ENCODE results near the gene PREX1. TPM values are rescaled to one million over a fixed set of nuclear protein-coding genes. Genes with fewer than 3 reads are reported as not detected.

PREX1 gene
- total and polyA plus RNA-seq, 2 donors from 2014 or later, result 8.5 to 38.2 TPM

DNA sequence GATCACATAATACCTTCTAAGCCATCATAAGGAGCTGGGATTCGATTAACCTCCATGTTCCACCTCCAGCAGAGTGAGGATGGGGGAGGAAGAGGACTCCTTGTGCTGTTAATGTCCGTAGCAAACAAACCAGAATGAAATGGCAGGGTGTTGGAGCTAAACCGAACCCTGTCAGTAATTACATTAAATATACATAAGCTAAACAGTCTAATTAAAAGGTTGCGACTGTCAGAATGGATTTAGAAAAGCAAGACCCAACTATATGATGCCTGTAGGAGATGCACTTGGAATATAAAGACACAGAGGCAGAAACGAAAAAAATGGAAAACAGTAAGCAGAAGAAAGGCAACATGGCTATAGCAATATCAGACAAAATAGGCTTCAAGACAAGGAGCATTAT, 13.2 kb downstream of the PREX1 start:
- no peak overlapping the region for H3K27ac ChIP-seq (ENCODE audit: low read depth in 2 of 2, low read length in 2 of 2)
- H3K9me3 ChIP-seq (ENCODE audit: control insufficient read depth in 2 of 3, insufficient read depth in 1 of 3, low read length in 3 of 3), result no peaks in the 10 kb centered on the region
- intact Hi-C loops (cut with DNase I), result no loop called here
- no peaks in the 10 kb centered on the region for H3K27me3 ChIP-seq (ENCODE audit: control insufficient read depth, insufficient read depth, low read length)
- no peak for DNase-seq
- TF ChIP-seq, protein P1, sequence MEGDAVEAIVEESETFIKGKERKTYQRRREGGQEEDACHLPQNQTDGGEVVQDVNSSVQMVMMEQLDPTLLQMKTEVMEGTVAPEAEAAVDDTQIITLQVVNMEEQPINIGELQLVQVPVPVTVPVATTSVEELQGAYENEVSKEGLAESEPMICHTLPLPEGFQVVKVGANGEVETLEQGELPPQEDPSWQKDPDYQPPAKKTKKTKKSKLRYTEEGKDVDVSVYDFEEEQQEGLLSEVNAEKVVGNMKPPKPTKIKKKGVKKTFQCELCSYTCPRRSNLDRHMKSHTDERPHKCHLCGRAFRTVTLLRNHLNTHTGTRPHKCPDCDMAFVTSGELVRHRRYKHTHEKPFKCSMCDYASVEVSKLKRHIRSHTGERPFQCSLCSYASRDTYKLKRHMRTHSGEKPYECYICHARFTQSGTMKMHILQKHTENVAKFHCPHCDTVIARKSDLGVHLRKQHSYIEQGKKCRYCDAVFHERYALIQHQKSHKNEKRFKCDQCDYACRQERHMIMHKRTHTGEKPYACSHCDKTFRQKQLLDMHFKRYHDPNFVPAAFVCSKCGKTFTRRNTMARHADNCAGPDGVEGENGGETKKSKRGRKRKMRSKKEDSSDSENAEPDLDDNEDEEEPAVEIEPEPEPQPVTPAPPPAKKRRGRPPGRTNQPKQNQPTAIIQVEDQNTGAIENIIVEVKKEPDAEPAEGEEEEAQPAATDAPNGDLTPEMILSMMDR (IDR thresholded peaks at IDR 0.05; ENCODE audit: borderline replicate concordance, extremely low read depth, insufficient read depth), result no peak
- H3K4me3 ChIP-seq (ENCODE audit: low read length in 3 of 3), result no peak overlapping the region
- H3K36me3 ChIP-seq (ENCODE audit: control insufficient read depth in 2 of 3, insufficient read depth in 3 of 3, low read length in 3 of 3), result no peaks in the 10 kb centered on the region
- no peak overlapping the region for H3K9ac ChIP-seq (ENCODE audit: low read length in 3 of 3)
- H3K4me1 ChIP-seq (ENCODE audit: control insufficient read depth in 2 of 3, insufficient read depth in 2 of 3, low read depth in 1 of 3, low read length in 3 of 3), result peaks cover 0 to 8% (median 0%) of the 10 kb centered on the region in 3 donors
- no peak for FAIRE-seq

DNA sequence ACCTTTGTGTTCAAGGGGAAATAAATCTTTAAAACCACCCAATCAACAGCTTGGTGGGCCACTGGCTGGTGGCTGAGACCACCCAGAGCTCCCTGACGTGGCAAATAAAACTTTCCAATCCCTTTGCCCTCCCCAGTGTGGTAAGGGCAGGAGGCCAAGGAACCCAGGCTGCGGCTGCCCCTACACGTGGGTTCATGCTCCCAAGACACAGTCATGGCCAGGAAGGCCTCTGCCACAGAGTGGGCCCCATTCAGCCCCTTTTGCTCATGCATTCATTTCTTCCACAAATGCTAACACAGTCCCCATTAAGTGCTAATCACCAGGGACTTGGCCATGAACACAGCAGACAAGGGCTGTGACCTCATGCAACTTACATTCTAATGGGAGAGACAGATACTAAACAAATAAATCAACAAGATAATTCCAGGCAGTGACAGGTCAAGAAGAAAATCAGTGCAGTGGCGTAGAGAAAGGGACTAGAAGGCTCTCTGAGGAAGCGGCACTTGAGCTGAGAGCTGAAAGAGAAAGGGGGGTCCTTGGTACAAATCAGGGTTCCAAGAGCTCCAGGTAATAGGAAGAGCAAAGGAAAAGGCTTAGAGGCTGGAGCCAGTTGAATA, 13.8 kb downstream of the PREX1 start:
- H3K27ac ChIP-seq (ENCODE audit: low read depth in 2 of 2, low read length in 2 of 2), result no peak overlapping the region
- TF ChIP-seq, protein P1 (IDR thresholded peaks at IDR 0.05; ENCODE audit: borderline replicate concordance, extremely low read depth, insufficient read depth), result no peak
- H3K9ac ChIP-seq (ENCODE audit: low read length in 3 of 3), result no peak overlapping the region
- H3K4me3 ChIP-seq (ENCODE audit: low read length in 3 of 3), result no peak overlapping the region
- no peak for DNase-seq
- FAIRE-seq, result no peak
- H3K4me1 ChIP-seq (ENCODE audit: control insufficient read depth in 2 of 3, insufficient read depth in 2 of 3, low read depth in 1 of 3, low read length in 3 of 3), result peaks cover 0 to 5% (median 0%) of the 10 kb centered on the region in 3 donors
- intact Hi-C loops (cut with DNase I), result no loop called here
- no peaks in the 10 kb centered on the region for H3K36me3 ChIP-seq (ENCODE audit: control insufficient read depth in 2 of 3, insufficient read depth in 3 of 3, low read length in 3 of 3)
- no peaks in the 10 kb centered on the region for H3K9me3 ChIP-seq (ENCODE audit: control insufficient read depth in 2 of 3, insufficient read depth in 1 of 3, low read length in 3 of 3)
- H3K27me3 ChIP-seq (ENCODE audit: control insufficient read depth, insufficient read depth, low read length), result no peaks in the 10 kb centered on the region

- DNase-seq (no peak), FAIRE-seq (no peak)
- peaks cover 0 to 4% (median 0%) of the 10 kb centered on the region in 3 donors for H3K4me1 ChIP-seq (ENCODE audit: control insufficient read depth in 2 of 3, insufficient read depth in 2 of 3, low read depth in 1 of 3, low read length in 3 of 3)
- H3K4me3 ChIP-seq (ENCODE audit: low read length in 3 of 3), result no peak overlapping the region
- H3K9ac ChIP-seq (ENCODE audit: low read length in 3 of 3), result no peak overlapping the region
- no peaks in the 10 kb centered on the region for H3K9me3 ChIP-seq (ENCODE audit: control insufficient read depth in 2 of 3, insufficient read depth in 1 of 3, low read length in 3 of 3)
- no peak overlapping the region for H3K27ac ChIP-seq (ENCODE audit: low read depth in 2 of 2, low read length in 2 of 2)
- intact Hi-C loops (cut with DNase I), result no loop called here
- TF ChIP-seq, protein P1 (IDR thresholded peaks at IDR 0.05; ENCODE audit: borderline replicate concordance, extremely low read depth, insufficient read depth), result no peak
- H3K36me3 ChIP-seq (ENCODE audit: control insufficient read depth in 2 of 3, insufficient read depth in 3 of 3, low read length in 3 of 3), result no peaks in the 10 kb centered on the region
- H3K27me3 ChIP-seq (ENCODE audit: control insufficient read depth, insufficient read depth, low read length), result no peaks in the 10 kb centered on the region
Measured at GRCh38 chr20:48813446-48813747, 14.4 kb downstream of the PREX1 start.

All from kidney (tissue), 14 donors.